Loucy (cell line): ENCODE data around the gene RNF223.

Experiments used
- EZH2phosphoT487 ChIP-seq: fragments of 200-600 bp; IDR thresholded peaks from 2 replicates; pipeline ENCODE4 v1.6.1; 2018; ENCODE audit warnings: antibody characterized with exemption, mild to moderate bottlenecking, moderate library complexity, borderline replicate concordance
- TF ChIP-seq, protein P1 (sequence below): fragments of 200-600 bp; sonication (generic); conservative IDR thresholded peaks from 2 replicates; pipeline ENCODE4 v1.5.1; 2014; ENCODE audit warnings: mild to moderate bottlenecking, antibody characterized with exemption, low read length

- TF ChIP-seq, protein P1, sequence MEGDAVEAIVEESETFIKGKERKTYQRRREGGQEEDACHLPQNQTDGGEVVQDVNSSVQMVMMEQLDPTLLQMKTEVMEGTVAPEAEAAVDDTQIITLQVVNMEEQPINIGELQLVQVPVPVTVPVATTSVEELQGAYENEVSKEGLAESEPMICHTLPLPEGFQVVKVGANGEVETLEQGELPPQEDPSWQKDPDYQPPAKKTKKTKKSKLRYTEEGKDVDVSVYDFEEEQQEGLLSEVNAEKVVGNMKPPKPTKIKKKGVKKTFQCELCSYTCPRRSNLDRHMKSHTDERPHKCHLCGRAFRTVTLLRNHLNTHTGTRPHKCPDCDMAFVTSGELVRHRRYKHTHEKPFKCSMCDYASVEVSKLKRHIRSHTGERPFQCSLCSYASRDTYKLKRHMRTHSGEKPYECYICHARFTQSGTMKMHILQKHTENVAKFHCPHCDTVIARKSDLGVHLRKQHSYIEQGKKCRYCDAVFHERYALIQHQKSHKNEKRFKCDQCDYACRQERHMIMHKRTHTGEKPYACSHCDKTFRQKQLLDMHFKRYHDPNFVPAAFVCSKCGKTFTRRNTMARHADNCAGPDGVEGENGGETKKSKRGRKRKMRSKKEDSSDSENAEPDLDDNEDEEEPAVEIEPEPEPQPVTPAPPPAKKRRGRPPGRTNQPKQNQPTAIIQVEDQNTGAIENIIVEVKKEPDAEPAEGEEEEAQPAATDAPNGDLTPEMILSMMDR: no peak
- TF ChIP-seq EZH2phosphoT487: no peak
Observed at GRCh38 chr1:1120096-1120495, 46.0 kb upstream of the RNF223 start.
